ENCODE results near the gene CTTNBP2NL.
A peak's percentile ranks its signal among the peaks of the same experiment; 100 is the strongest.

CTTNBP2NL gene, protein sequence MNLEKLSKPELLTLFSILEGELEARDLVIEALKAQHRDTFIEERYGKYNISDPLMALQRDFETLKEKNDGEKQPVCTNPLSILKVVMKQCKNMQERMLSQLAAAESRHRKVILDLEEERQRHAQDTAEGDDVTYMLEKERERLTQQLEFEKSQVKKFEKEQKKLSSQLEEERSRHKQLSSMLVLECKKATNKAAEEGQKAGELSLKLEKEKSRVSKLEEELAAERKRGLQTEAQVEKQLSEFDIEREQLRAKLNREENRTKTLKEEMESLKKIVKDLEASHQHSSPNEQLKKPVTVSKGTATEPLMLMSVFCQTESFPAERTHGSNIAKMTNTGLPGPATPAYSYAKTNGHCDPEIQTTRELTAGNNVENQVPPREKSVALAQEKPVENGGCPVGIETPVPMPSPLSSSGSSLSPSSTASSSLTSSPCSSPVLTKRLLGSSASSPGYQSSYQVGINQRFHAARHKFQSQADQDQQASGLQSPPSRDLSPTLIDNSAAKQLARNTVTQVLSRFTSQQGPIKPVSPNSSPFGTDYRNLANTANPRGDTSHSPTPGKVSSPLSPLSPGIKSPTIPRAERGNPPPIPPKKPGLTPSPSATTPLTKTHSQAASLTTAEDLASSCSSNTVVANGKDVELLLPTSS

GRCh38 chr1:112395821-112396652 lies at the start of gene CTTNBP2NL:
Gene CTTNBP2NL, plus strand, starts transcription at chr1:112396214. Its CDS starts 19,952 bp downstream, at chr1:112416166.
- peak; percentile 92 for DNase-seq

GRCh38 chr1:112346801-112347350 lies 49.1 kb upstream of the CTTNBP2NL start:
- DNase-seq, result no peak

GRCh38 chr1:112356765-112357164 lies 39.2 kb upstream of the CTTNBP2NL start:
- DNase-seq, result no peak

DNA sequence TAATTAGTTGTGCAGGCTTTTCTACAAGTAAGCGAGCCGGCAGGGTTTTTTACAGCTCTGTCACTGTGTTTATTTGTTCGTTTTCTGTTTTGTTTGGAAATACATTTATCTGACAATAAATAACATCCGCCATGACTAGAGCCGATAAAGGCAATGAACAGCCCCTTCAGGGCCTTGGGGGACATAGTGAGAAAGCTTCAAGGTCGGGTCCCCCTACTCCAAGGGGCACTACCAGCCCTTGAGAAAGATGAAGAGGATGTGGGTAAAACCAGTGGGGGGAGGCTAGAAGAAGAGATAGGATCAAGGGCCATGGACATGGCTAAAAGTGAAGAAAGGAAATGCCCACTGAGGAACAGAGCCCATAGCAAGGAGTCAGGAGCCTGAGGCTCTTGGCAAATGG lies 38.5 kb upstream of the CTTNBP2NL start:
- DNase-seq, result no peak

- no peak for DNase-seq
Observed at GRCh38 chr1:112358061-112358770, 37.8 kb upstream of the CTTNBP2NL start.

DNA sequence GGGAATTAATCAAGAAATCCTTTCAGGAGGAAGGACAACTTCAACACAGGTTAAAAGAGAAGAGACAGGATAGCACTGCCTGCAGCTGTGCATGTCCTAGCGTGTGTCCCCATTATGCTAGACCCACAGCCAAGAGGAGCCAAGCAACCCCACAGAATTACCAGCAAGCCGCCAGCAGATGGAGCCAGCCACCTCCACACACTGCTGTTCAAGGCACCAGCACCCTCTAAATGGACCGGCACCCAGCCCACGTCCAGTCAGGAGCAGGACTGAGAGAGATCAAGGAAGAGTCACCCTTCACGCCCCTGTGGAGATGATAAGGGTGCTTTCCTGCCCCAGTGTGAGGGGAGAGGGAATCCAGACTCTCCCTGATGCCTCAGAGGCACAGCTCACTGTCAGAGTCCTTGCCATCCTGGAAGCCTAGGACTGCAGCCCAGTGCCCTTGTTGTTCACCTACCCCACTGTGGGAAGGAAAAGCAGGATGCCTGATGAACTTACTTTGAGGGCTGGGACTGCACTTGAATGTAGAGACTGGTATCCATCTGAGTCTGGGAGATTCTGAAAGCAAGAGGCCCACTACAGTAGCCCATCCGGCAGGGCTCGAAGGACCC lies 37.1 kb upstream of the CTTNBP2NL start:
- DNase-seq, result peak; percentile 53

DNA sequence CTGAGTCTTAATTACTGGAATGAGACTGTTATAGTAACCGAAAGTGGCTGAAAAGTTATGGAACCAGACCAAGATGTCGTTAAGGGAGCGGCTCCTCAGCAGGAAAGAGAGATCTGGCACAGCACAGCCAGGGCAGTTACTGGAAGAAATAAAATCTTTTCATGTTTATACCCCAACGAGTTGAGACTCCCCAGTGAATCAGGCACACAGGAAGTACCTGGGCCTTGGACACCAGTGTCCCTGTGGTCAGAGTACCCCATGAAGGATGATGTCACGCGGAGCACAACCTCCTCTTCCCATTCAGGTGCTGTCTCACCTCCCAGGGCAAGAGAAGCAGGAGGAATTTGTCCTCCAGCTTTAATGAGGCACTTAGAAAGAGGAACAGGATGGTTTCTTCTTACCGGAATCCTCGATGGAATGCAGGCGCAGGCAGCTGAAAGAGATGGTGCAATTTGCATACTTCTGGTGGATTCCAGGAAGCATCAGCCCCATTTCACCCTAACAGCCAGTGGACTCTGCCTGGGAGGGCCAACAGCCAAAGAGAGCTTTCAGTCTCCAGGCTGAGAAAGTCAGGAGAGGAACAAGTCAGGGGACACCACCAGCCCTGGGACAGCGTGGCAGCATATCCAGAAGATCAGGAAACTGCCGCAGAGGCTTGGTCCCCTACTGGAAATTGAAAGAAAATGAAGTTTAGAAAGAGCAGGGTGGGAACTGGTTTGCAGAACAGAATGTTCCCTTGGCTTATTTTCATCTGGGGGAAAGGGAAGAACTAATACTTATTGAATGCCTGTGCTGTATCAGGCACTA lies 35.9 kb upstream of the CTTNBP2NL start:
- DNase-seq, result no peak

- no peak for DNase-seq
Observed at GRCh38 chr1:112363636-112364035, 32.4 kb upstream of the CTTNBP2NL start.

GRCh38 chr1:112368198-112368597 lies 27.8 kb upstream of the CTTNBP2NL start:
- no peak for DNase-seq

GRCh38 chr1:112369392-112370285 lies 26.4 kb upstream of the CTTNBP2NL start:
- peak; percentile 90 for DNase-seq

- no peak for DNase-seq
Observed at GRCh38 chr1:112370996-112371395, 25.0 kb upstream of the CTTNBP2NL start.

GRCh38 chr1:112371775-112372174 lies 24.2 kb upstream of the CTTNBP2NL start:
- no peak for DNase-seq

DNA sequence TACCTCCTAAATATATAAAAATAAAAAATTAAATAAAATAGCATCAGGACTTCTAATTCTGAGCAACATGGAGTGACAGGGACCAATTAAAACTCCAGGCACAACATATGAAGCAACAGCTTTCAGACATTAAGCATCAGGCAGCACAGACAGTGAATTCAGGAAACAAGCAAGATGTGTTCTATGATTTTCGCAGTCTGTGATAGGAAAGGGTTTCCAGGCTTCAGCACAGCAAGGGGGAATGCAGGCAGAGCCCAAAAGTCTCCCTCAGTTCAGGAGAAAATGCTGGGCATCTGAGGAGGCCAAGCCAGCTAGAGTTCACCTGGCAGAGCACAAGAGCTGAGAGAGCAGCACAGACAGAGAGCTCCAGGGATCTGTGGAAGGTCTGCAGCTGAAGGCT lies 22.2 kb upstream of the CTTNBP2NL start:
- no peak for DNase-seq

GRCh38 chr1:112375701-112376100 lies 20.3 kb upstream of the CTTNBP2NL start:
- DNase-seq, result no peak

- DNase-seq, result no peak
Observed at GRCh38 chr1:112380356-112380755, 15.7 kb upstream of the CTTNBP2NL start.

DNA sequence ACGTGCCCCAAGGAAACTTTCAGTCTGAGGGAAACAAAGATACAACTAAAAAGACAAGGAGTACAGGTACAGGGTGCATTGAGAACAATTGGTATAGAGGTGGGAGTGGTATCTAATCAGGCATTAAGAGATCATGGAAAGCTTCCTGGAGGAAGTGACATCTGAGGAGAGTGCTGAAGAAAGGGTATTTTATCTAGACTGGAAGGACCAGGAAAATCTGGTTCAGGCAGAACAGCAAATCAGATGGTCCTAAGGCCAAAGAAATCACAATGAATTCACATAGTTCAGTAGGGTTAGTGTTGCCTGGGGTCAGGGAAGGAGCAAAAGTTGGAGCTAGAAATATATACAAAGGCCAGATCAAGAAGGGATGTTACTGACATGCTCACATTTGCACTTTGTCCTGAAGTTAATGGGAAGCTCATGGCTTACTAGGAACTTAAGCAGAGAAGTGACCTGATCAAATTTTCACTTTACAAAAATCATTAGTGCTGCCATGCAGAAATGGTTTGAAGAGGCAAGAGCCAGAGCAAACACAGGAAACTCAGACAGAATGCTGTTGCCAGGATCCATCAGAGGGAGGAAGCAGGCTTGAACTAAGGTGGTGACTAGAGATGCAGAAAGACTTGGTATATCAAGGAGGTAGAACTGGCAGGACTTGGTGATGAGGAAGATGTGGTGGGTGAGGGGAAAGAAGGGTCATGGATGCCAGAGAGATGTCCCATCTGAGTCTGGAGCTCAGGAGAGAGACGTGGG lies 14.5 kb upstream of the CTTNBP2NL start:
- DNase-seq, result no peak

- DNase-seq, result no peak
Observed at GRCh38 chr1:112383759-112384370, 12.1 kb upstream of the CTTNBP2NL start.

- DNase-seq, result no peak
Observed at GRCh38 chr1:112386024-112386723, 9.8 kb upstream of the CTTNBP2NL start.

Data from OCI-M1 (cell line).